ENCODE measurements around the gene RPRD2. TPM values are rescaled to one million over a fixed set of nuclear protein-coding genes. Genes with fewer than 3 reads are reported as not detected.

The RPRD2 gene
- total and polyA plus RNA-seq, 9 of the 15 experiments (the other 6 are each of a cell fraction or from before 2014, with no cell fraction given) = 1.5 to 21.6 (median 7.7) TPM

DNA sequence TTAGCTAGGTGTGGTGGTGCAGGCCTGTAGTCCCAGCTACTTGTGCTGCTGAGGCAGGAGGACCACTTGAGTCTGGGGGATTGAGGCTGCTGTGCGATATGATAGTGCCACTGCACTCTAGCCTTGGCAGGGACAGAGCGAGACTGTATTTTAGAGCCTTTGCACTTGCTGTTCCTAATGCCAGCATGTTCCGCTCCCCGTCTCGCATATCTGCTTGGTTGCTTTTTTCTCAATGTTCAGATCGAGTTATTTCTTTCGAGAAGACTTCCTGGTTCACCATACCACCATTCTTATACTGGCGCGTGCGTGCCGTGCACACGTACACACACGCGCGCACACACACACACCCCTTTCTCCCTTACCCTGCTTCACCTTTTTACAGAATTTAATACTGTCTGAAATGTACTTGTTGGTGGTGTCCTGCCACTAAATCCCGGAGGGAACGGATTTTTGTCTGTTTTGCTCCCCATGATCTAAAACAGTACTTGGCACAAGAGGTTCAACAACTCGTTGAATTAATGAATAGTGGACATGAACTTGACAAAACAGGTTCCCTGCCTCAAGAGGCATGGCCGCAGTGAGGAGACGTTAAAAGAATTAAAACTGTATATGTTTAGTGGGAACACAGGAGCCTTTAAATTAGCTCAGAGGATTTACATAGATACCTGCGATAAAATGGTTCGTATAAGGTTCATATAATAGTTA is 1.1 kb upstream of the RPRD2 start:
- WGBS (ENCODE audit: insufficient coverage, low coverage, missing lambda C conversion rate) = 57% methylated on average over 22 of the region's 22 CpGs
- TF ChIP-seq, protein P1, sequence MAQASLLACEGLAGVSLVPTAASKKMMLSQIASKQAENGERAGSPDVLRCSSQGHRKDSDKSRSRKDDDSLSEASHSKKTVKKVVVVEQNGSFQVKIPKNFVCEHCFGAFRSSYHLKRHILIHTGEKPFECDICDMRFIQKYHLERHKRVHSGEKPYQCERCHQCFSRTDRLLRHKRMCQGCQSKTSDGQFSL (CRISPR knock-in tag; IDR thresholded peaks at IDR 0.05) = no peak
- TF ChIP-seq, protein P1 (tag; IDR thresholded peaks at IDR 0.05) = peak in 1 of 2 experiments; percentile 45; a peak in 1 of 4 replicates
- TF ChIP-seq ZNF589 (CRISPR knock-in tag; IDR thresholded peaks at IDR 0.05; ENCODE audit: low read depth) (peak; percentile 92; the same call in 1 of the 2 replicates), PHF8 (IDR thresholded peaks at IDR 0.05; ENCODE audit: borderline replicate concordance, low read length) (no peak), STAG1 (CRISPR knock-in tag; IDR thresholded peaks at IDR 0.05; ENCODE audit: borderline replicate concordance) (peak; percentile 13; the same call in 1 of the 2 replicates)
- TF ChIP-seq, protein P2, sequence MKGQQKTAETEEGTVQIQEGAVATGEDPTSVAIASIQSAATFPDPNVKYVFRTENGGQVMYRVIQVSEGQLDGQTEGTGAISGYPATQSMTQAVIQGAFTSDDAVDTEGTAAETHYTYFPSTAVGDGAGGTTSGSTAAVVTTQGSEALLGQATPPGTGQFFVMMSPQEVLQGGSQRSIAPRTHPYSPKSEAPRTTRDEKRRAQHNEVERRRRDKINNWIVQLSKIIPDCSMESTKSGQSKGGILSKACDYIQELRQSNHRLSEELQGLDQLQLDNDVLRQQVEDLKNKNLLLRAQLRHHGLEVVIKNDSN (CRISPR knock-in tag; IDR thresholded peaks at IDR 0.05) = peak; percentile 42; the same call in 1 of the 2 replicates
- TF ChIP-seq, protein P3, sequence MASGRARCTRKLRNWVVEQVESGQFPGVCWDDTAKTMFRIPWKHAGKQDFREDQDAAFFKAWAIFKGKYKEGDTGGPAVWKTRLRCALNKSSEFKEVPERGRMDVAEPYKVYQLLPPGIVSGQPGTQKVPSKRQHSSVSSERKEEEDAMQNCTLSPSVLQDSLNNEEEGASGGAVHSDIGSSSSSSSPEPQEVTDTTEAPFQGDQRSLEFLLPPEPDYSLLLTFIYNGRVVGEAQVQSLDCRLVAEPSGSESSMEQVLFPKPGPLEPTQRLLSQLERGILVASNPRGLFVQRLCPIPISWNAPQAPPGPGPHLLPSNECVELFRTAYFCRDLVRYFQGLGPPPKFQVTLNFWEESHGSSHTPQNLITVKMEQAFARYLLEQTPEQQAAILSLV (tag; IDR thresholded peaks at IDR 0.05) = peak; percentile 66; the same call in 1 of the 2 replicates
- TF ChIP-seq, protein P4, sequence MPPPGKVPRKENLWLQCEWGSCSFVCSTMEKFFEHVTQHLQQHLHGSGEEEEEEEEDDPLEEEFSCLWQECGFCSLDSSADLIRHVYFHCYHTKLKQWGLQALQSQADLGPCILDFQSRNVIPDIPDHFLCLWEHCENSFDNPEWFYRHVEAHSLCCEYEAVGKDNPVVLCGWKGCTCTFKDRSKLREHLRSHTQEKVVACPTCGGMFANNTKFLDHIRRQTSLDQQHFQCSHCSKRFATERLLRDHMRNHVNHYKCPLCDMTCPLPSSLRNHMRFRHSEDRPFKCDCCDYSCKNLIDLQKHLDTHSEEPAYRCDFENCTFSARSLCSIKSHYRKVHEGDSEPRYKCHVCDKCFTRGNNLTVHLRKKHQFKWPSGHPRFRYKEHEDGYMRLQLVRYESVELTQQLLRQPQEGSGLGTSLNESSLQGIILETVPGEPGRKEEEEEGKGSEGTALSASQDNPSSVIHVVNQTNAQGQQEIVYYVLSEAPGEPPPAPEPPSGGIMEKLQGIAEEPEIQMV (tag; conservative IDR thresholded peaks at IDR 0.05; ENCODE audit: low read depth) = 0 out of 2 replicates have a peak, but pooled peaks have one; percentile 22

More for the DNA sequence above, 1.1 kb upstream of the RPRD2 start:
- H3K9ac ChIP-seq (ENCODE audit: insufficient read depth in 1 of 2, low read depth in 2 of 2, low read length in 2 of 2) = peak overlapping the region; percentile 62 to 97
- no peaks in the 10 kb centered on the region for H4K20me1 ChIP-seq (replicated peaks; ENCODE audit: control insufficient read depth, insufficient read depth, low read length)
- no peaks in the 10 kb centered on the region for H3K36me3 ChIP-seq (ENCODE audit: control insufficient read depth, insufficient read depth, low read length)
- peak overlapping the region; percentile 96 for H3K4me2 ChIP-seq (ENCODE audit: insufficient read depth, low read length)
- peak overlapping the region; percentile 92 for H2AFZ ChIP-seq (ENCODE audit: low read depth, low read length)
- BruUV-seq (replicated peaks) = no TSS peak
- peak; percentile 42 for FAIRE-seq
- ATAC-seq = no peak
- H3K79me2 ChIP-seq (ENCODE audit: control insufficient read depth, insufficient read depth, low read length) = peaks cover 36% of the 10 kb centered on the region
- intact Hi-C loops (cut with micrococcal nuclease) = loop anchor here (5.0 to 10.0 kb wide), 2 partner anchors 96 to 182 kb away; partner anchors contain the start of genes ADAMTSL4 and APH1A
- peaks cover 8 to 13% of the 10 kb centered on the region in 2 experiments for H3K4me1 ChIP-seq (replicated peaks in 1 of 2; ENCODE audit: control insufficient read depth in 2 of 2, insufficient read depth in 2 of 2, low read length in 2 of 2)
- no peaks in the 10 kb centered on the region for H3K27me3 ChIP-seq (ENCODE audit: control insufficient read depth in 2 of 2, insufficient read depth in 2 of 2, low read length in 2 of 2)
- H3K27ac ChIP-seq (ENCODE audit: extremely low read depth, low read depth, low read length) = peak overlapping the region; percentile 99
- no peaks in the 10 kb centered on the region for H3K9me3 ChIP-seq (replicated peaks; ENCODE audit: control insufficient read depth, insufficient read depth, low read depth, low read length)
- no peaks in the 10 kb centered on the region for H3K9me1 ChIP-seq (ENCODE audit: control insufficient read depth, insufficient read depth, low read length)
- CTCF ChIA-PET (ENCODE audit: low intra/inter-chr PET ratio) = no interaction called here
- POLR2A ChIA-PET = interaction anchor here (0.6 to 4.0 kb wide), 9 partner anchors 9 to 127 kb away, joined by 3 to 18 read pairs (median 4); no protein-coding TSS in a partner anchor
- H3K4me3 ChIP-seq = peak overlapping the region; percentile 69
- in situ Hi-C loops (cut with MboI) = no loop called here
- peak in 1 of 4 experiments; percentile 24 for DNase-seq (ENCODE audit: extremely low read depth in 1 of 4, low spot score in 3 of 4)
